IPS-20b (cell line): ENCODE data around the gene NUDT1.

Experiments
- H3K27ac ChIP-seq: one replicate; pipeline ENCODE4 v1.5.1; 2013; ENCODE audit warnings: low read length
- H3K27me3 ChIP-seq: 2 replicates; pipeline ENCODE4 v1.6.1; 2013; ENCODE audit warnings: mild to moderate bottlenecking, low read length, inconsistent platforms; ENCODE audit not compliant: insufficient read depth
- H3K36me3 ChIP-seq: 2 replicates; pipeline ENCODE4 v1.6.1; 2013; ENCODE audit warnings: low read depth, mild to moderate bottlenecking, inconsistent platforms, low read length, moderate library complexity; ENCODE audit not compliant: insufficient read depth
- H3K4me1 ChIP-seq: 2 replicates; pipeline ENCODE4 v1.6.1; 2013; ENCODE audit warnings: mild to moderate bottlenecking, control low read depth, inconsistent platforms, low read length, moderate library complexity; ENCODE audit not compliant: insufficient read depth
- H3K4me3 ChIP-seq: 2 replicates; pipeline ENCODE4 v1.5.1; 2013; ENCODE audit warnings: mild to moderate bottlenecking, low read length, inconsistent platforms
- H3K9ac ChIP-seq: 2 replicates; pipeline ENCODE4 v1.6.1; 2013; ENCODE audit warnings: low read depth, mild to moderate bottlenecking, inconsistent platforms, low read length, moderate library complexity
- H3K9me3 ChIP-seq: 2 replicates; pipeline ENCODE4 v1.6.1; 2013; ENCODE audit warnings: mild to moderate bottlenecking, low read depth, low read length, inconsistent platforms; ENCODE audit not compliant: insufficient read depth

The NUDT1 gene

DNA sequence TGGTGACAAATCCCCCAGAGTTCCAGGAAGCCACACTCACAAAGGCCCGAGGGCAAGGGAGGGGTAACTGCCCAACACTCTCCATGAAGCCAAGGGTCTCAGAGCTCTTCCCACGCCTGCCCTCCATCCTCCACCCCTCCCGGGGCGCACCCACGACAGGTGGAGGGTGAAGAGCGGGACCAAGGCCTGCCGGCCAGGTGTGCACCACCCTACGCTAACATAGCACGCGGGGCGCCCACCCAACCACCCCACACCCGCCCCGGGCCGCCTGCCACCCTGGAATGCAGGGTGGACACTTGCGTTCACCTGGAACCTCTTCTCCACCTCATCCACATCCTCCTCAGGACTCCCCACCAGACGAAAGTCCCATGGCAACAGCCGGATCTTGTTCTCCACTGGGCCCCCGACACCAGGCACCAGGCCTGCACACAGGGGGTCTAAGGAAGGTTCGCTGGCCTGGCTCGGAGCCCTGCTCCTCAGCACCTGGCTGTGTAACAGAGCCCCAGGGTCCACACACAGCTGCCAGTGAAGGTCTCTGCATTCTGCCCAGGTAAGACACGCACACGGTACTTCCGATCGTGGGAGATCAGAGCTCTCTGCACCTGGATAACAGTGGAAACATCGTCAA, 42.0 kb upstream of the NUDT1 start:
- no peak overlapping the region for H3K27ac ChIP-seq
- H3K9ac ChIP-seq, result no peak overlapping the region
- H3K27me3 ChIP-seq, result no peaks in the 10 kb centered on the region
- peaks cover 46% of the 10 kb centered on the region for H3K36me3 ChIP-seq
- no peak overlapping the region for H3K4me3 ChIP-seq
- peaks cover 8% of the 10 kb centered on the region for H3K9me3 ChIP-seq
- H3K4me1 ChIP-seq, result no peaks in the 10 kb centered on the region

DNA sequence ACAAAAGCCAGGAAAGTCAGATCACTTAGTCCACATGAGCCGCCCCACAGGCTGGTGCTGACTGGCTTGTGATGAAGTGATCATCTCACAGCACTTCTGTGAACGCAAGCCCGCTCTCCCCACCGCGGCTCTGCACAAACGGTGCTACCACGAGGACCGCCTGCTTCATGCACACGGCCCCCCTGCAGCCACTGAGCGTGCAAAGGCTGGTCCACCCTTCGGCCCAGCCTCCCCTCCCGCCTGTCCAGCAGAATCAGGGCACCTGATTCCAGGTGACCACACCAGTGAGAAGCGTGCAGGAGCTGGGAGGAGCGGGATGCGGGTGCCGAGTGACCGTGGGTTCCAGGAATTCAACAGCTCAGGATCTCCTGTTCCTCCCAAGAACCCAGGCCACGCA, 41.4 kb upstream of the NUDT1 start:
- Histone ChIP-seq H3K9ac (no peak overlapping the region), H3K4me3 (no peak overlapping the region), H3K36me3 (peaks cover 41% of the 10 kb centered on the region), H3K9me3 (peaks cover 4% of the 10 kb centered on the region), H3K27ac (no peak overlapping the region), H3K4me1 (no peaks in the 10 kb centered on the region), H3K27me3 (no peaks in the 10 kb centered on the region)

DNA sequence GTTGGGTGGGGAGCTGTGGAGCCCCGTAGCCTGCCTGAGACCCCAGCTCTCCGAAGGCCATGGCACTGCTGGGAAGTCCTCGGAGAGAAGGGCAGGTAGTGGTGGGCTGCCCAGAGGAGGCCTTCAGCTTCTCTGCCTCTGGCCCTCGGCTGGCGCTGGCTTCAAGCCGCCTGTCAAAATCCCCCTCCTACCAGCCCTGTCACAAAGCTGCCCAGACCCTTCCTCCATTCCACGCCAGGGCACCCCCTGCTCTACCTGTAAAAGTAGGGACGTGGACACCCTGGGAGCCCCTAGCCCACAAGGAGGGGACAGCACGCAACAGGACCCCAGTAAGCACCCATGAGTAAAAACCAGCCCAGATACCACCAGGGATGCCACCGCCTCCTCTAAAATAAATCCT, 40.9 kb upstream of the NUDT1 start:
- Histone ChIP-seq H3K4me1 (no peaks in the 10 kb centered on the region), H3K36me3 (peaks cover 36% of the 10 kb centered on the region), H3K27ac (no peak overlapping the region), H3K9me3 (no peaks in the 10 kb centered on the region), H3K4me3 (no peak overlapping the region), H3K27me3 (no peaks in the 10 kb centered on the region), H3K9ac (no peak overlapping the region)

DNA sequence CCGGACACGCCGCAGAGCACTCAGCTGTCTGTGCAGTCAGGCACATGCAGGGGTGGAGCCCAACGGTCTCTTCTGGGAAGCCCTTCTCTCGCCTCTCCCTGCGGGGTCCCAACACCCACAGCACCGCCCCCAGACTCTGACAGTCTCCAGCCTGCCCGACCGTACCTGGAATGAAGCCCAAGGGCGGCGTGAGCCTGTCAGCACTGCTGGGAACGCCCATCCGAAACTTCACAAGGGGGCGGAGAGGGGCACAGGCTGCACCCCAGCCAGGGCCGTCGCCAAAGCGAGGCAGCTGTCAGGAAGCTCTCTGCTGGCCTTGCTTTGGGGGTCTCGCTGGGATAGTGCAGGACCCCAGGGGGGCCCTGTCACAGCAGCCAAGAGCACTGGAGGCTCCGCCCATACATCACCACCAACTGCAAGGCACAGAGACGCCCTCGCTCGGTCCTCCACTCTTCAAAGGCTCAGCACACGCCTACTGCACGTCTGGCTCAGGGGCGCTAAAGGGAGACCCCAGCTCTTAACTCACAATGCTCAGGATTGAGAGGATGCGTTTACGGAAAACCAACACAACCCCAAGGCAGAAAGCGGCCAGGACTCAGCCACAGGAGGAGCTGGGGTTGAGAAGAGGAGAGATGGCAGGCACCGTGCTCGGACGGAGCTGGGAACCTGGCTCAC, 40.2 kb upstream of the NUDT1 start:
- Histone ChIP-seq H3K27ac (no peak overlapping the region), H3K4me3 (no peak overlapping the region), H3K4me1 (no peaks in the 10 kb centered on the region), H3K9me3 (no peaks in the 10 kb centered on the region), H3K9ac (no peak overlapping the region), H3K27me3 (no peaks in the 10 kb centered on the region), H3K36me3 (peaks cover 34% of the 10 kb centered on the region)

DNA sequence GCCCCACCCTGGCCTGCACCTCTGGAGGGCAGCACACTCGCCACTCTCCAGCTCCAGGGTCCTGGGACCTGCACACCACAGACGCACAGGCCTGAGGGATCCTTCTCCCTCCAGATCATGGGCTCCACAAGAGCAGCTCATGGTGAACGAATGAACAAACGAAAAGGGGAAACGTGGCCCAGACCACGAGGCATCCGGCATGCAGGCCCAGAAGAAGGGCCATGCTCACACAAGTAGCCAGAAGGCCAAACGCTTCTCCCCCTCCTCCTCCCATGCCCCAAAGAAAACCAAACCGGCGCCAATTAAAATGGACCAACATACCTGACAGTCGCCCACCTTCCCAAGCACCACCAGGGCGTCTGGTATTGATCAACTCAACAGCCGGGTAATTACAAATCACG, 39.7 kb upstream of the NUDT1 start:
- H3K36me3 ChIP-seq, result peaks cover 36% of the 10 kb centered on the region
- no peak overlapping the region for H3K27ac ChIP-seq

DNA sequence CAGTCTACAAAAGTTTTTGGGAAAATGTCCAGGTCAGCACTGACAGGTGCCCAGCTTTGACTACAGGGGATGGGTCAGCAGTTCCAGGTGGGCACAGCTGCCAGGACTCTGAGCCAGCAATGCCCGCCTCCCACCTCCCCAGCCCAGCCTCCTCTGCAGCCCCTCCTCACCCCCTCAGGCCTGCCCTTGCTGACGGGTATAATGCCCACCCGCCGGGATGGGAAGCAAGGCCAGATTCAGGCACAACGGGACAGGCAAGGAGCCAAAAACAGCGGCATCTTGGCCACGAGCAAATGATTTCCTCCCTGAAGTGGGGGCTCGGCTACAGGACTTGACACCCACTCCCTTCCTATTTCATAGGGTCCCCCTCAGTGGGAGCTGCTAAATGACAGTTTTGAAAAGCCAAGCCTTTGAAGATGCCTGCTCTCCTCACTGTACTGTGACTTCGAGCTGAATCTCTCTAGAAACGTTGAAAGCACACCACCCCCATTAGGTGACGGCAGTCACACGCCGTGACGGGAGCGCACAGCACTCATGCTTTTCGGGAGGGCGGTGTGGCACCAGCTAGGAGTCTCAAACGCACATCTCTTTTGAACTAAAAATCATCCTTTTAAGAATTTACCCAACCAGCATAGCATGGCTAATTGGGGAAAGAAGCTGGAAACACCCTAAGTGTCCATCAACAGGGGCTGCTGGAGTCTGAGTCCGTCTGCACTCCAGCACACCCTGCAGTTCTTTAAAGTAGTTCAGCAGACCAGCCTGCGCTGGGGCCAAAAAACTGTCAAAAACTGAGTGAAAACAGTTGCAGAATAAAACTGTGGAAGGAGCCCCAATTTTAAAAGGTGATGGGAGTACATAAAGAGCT, 38.9 kb upstream of the NUDT1 start:
- H3K4me1 ChIP-seq, result no peaks in the 10 kb centered on the region
- no peaks in the 10 kb centered on the region for H3K9me3 ChIP-seq
- H3K9ac ChIP-seq, result no peak overlapping the region
- no peaks in the 10 kb centered on the region for H3K27me3 ChIP-seq
- H3K27ac ChIP-seq, result no peak overlapping the region
- H3K36me3 ChIP-seq, result peaks cover 44% of the 10 kb centered on the region
- no peak overlapping the region for H3K4me3 ChIP-seq

More for the DNA sequence above, 39.7 kb upstream of the NUDT1 start:
- Histone ChIP-seq H3K27me3 (no peaks in the 10 kb centered on the region), H3K4me3 (no peak overlapping the region), H3K9ac (no peak overlapping the region), H3K4me1 (no peaks in the 10 kb centered on the region), H3K9me3 (no peaks in the 10 kb centered on the region)

DNA sequence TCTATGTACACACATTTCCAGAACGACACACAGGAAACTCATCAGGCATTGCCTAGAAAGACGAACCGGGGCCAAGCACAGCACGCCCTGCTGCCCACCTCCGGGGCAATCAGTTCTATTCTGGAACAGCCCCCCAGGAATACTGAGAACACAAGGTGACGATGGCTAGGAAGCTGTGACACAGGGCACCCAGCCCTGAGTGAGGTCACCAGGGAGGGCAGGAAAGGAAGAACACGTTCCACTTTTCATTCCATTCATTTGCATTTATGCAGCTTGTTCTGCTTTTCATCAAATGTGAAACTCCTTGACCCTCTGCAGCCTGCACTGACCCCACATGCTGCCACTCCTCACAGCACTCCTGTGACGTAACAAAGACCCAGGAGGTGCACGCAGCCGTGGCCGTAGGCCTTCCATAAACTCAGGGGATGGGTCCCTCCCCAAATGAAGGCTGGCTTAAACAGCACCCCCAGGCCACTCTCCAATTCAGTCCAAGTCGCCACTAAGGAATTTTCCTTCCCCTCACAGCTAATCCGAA, 38.2 kb upstream of the NUDT1 start:
- H3K4me1 ChIP-seq, result no peaks in the 10 kb centered on the region
- H3K9ac ChIP-seq, result no peak overlapping the region
- H3K27me3 ChIP-seq, result no peaks in the 10 kb centered on the region
- no peaks in the 10 kb centered on the region for H3K9me3 ChIP-seq
- no peak overlapping the region for H3K4me3 ChIP-seq
- H3K27ac ChIP-seq, result no peak overlapping the region
- H3K36me3 ChIP-seq, result peaks cover 50% of the 10 kb centered on the region

DNA sequence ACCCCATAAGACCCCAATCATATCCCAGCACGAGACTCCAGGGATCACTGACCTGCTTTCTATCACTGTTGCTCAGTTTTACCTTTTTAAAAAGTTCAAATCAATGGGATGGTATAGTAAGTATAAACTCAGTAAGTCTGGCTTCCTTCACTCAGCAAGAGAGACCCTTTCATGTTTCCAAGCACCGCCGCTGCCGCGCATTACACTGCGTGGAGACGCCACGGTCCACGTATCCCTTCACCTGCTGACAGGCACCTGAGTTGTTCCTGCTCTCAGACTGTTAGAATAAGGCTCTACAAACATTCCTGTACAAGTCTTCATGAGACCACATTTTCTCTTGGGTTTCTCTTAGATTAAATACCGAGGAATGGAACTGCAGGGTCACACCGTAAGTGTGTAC, 37.6 kb upstream of the NUDT1 start:
- no peaks in the 10 kb centered on the region for H3K4me1 ChIP-seq
- H3K9me3 ChIP-seq, result no peaks in the 10 kb centered on the region
- no peaks in the 10 kb centered on the region for H3K27me3 ChIP-seq
- no peak overlapping the region for H3K9ac ChIP-seq
- H3K4me3 ChIP-seq, result no peak overlapping the region
- no peak overlapping the region for H3K27ac ChIP-seq
- H3K36me3 ChIP-seq, result peaks cover 48% of the 10 kb centered on the region

DNA sequence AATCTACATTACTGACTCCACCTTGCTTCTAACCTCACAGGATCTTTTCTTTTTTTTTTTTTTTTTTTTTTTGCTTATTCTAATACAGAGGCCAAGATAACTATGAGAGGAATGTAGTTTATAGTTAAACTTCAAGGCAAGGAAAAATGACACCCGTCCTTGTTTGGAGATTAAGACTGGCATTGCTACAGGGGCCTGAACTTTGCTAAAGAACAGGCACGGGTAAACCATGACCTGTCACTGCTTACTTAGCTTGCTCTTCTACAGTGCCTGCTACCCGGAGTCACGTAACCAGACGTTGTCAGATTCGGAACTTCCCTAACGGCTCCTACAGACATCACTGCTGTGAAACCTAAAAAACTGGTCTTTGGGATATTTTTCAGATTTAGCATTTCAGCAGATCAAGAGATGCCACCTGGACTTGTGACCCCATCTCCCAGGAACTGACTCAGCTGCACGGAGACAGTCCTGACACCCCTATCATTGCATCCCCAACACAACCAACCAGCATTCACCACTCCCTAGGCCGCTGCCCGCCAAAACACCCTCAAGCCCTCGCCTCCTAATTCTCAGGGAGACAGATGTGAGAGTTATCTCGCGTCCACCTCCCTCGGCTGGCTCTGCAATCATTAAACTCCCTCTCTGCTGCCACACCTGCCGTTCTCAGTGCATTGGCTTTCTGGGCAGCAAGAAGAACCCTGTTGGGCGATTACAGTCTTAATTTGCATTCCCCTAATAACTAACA, 36.8 kb upstream of the NUDT1 start:
- Histone ChIP-seq H3K27ac (no peak overlapping the region), H3K4me3 (no peak overlapping the region), H3K4me1 (no peaks in the 10 kb centered on the region), H3K9me3 (no peaks in the 10 kb centered on the region), H3K36me3 (peaks cover 41% of the 10 kb centered on the region), H3K27me3 (no peaks in the 10 kb centered on the region), H3K9ac (no peak overlapping the region)

DNA sequence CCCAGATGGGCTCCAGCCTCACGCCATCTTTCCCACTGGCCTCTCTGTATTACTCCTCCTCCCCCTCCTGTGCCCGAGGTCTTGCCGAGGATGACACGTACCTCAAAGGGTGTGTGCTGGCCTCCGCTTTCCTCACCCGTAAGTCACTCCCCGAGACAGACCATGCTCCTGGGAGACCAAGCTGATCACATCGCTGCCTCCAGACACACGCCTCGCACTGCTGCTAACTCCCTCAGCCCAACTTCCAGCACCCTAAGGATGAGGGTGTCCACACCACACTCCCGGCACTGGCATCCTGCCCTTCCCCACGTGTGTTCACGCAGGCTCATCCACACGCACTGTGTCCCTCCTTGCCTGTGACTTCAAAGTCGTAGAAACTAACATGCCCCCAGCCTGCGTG, 33.3 kb upstream of the NUDT1 start:
- no peak overlapping the region for H3K9ac ChIP-seq
- no peaks in the 10 kb centered on the region for H3K27me3 ChIP-seq
- H3K4me3 ChIP-seq, result no peak overlapping the region
- no peaks in the 10 kb centered on the region for H3K4me1 ChIP-seq
- no peaks in the 10 kb centered on the region for H3K9me3 ChIP-seq
- peaks cover 66% of the 10 kb centered on the region for H3K36me3 ChIP-seq
- H3K27ac ChIP-seq, result no peak overlapping the region

DNA sequence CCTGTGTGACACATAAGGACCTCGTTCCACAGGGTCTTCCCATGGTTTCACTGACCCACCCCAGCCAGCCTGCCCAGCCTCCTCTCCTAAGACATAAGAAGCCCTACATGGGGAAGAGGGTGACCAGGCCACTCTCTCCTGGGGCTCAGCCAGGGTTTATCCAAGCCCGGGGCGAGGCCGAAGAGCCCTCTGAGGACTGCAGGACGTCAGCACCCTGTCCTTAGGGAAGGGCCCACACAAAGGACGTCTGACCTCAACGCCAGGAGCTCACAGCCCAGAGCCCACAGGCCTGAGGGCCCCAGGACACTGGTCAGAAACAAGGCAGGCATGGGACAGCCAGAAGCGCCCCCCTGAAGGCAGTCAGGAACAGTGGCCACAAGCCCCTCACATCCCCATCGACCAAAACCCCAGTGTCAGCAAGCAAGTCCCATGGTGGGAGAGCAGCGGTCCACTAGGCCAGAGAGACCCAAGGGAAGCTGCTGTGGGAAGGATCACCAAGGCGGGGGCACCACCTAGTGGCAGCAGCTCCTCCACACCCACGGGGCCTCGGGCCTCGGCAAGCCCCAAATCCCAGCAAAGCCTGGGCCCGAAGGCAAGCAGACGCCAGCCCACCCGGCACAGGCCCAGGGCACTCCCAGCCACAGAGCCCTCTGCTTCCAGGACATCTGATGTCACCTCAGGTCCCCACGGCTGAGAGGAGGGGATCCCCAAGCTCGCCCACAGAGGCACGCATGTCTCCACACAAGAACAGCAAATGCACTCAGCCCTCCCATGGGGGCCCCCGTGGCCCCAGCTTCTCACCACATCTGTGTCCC, 32.7 kb upstream of the NUDT1 start:
- no peak overlapping the region for H3K4me3 ChIP-seq
- H3K9ac ChIP-seq, result no peak overlapping the region
- H3K27me3 ChIP-seq, result no peaks in the 10 kb centered on the region
- no peaks in the 10 kb centered on the region for H3K4me1 ChIP-seq
- no peak overlapping the region for H3K27ac ChIP-seq
- H3K36me3 ChIP-seq, result peaks cover 71% of the 10 kb centered on the region
- H3K9me3 ChIP-seq, result no peaks in the 10 kb centered on the region
